Activated CD4-positive, alpha-beta T cell treated with anti-CD3 and anti-CD28 coated beads for 1 hour (primary cell): ENCODE data around the gene ARNT2.

Experiments
- DNase-seq: peaks from one replicate; pipeline ENCODE4 v3.0.0-alpha.2; 2020

ARNT2 gene

DNA sequence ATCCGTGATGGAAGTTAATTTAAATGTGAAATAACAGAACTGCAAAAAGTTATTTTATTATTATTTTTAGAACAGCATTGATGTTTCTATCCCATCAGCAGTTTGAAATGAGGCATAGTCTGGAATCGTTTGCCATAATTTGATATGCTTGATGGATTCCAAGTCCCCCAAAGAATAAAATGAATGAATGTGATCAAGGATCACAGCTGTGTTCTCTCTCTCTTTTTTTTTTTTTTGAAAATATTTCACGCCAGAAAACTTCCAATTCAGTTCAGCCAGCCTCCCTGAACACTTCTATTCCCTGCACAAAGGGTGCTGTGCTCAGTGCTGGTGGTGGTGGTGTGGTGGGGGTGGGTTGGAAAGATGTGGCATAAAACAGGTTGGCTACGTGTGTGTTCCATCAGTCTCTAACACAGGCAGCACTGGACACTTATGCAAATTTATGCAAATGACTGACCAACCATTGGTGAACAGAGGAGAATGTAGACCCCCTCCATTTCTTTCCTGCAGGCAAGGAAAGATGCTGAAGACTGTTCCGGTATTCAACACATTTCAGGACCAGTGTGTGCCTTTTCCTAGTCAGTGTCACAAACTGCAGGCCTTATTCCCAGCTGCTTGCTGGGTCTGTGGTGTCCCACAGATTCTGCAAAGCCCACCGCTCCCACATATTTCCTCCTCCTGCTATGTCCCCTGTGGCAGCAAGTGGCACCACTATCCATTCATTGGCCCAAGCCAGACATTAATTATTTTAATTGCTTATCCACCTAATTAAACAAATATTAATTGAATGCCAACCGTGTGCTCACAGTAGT, 10.6 kb downstream of the ARNT2 start:
- no peak for DNase-seq

- no peak for DNase-seq
Measured at GRCh38 chr15:80415358-80415670, 11.1 kb downstream of the ARNT2 start.

GRCh38 chr15:80416702-80417101, 12.5 kb downstream of the ARNT2 start:
- no peak for DNase-seq

GRCh38 chr15:80418892-80419537, 14.8 kb downstream of the ARNT2 start:
- DNase-seq = no peak

DNA sequence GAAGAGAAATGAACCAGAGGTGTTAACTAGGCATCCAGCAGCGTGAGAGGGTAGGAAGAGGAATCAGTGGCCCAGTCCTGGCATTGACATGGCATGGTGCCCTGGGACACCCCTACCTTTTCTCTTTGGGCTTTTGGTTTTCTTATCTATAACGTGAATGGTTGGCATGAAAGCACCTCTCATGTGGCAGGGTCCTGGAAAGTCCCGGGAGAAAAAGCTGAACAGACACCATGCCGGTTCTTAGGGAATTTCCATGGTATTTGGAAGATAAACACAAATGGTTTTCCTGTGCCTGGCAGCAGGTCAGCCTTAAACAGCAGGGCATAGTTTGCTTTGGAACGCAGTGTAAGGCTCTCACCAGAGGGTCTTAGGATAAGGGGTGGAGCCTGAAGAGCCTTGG, 15.4 kb downstream of the ARNT2 start:
- no peak for DNase-seq

GRCh38 chr15:80420658-80421057, 16.5 kb downstream of the ARNT2 start:
- DNase-seq = no peak

DNA sequence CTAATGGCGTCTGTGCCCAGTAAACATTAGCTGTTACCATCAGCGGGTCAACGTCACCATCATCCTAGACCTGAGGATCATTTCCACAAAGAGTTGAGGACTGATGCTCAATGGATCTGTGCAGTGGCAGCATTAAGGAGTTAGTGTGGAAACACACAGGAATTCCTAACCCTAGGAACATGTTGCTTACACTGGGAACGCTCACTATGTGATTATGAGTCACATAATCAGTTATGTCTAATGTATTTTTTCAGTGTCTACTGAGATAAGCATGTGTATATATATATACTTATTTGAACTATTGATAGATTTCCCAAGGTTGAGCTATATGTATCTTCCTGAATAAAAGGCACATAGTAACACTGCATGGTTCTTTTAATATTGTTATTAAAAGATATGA, 19.0 kb downstream of the ARNT2 start:
- no peak for DNase-seq

GRCh38 chr15:80424381-80424780, 20.2 kb downstream of the ARNT2 start:
- no peak for DNase-seq

DNA sequence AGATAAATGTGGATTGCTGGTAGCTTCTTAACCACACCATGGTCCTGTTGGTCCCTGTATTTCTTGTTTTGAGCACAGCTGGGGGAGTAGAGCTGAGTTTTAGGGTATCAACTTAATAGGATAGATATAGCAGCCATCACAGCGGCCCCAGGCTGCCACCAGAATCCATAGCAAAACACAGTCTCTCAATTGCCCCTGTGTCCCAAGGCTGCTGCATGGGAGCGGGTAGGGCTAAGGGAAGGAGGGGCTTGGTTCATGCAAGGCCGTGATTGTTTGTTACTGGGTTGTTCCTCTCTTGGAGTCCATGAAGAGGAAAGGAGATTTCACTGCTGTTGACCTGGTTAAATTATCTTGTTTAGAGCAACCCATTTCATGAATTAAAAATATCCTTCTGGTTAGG, 22.1 kb downstream of the ARNT2 start:
- no peak for DNase-seq

GRCh38 chr15:80429964-80430363, 25.8 kb downstream of the ARNT2 start:
- no peak for DNase-seq

DNA sequence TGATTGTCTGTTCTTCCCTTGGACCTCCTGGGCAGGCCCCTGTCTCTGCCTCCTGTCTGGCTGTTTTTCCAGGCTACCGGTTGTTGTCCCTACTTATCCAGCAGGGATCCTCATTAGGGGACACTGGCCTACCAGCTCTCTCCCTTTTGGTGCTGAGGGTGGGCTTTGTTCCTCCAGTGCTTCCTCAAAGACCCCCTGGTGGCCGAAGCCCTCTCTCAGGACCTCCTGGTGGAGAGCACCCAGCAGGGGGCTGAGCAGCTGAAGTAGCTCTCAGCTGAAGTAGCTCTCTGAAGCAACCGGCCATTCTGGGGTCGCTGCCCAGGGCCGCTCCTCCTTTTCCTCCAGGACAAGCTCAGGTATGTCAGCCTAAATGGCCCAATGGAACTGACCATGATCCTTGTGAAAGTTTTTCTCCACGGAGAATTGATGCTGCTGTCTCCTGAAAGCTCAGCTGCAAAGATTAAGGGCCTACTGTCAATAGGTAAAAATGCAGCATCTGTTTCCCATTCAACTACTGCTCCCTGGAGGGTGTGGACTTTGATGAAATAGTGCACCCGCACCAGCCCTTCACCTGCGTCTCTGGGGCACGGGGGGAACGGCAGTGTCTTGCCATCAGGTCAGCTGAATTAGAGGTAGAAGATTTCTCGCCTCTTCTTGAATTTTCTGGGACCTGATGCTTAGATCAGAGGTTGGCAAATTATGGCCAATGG, 27.6 kb downstream of the ARNT2 start:
- no peak for DNase-seq

DNA sequence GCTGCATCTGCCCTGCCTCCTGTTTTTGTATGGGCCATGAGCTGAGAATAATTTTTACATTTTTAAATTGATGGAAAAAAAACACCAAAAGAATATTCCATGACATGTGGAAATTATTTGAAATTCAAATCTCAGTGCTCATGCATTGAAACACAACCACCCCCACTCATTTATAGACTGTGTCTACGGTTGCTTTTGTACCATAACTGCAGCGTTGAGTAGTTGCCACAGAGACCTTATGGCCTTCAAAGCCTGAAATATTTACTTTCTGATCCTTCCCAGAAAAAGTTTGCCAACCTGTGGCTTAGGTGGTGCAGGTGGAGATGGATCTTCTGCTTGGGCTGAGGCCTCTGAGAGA, 28.1 kb downstream of the ARNT2 start:
- DNase-seq = no peak

GRCh38 chr15:80433836-80434235, 29.7 kb downstream of the ARNT2 start:
- DNase-seq = no peak

GRCh38 chr15:80434926-80435720, 30.9 kb downstream of the ARNT2 start:
- DNase-seq = no peak

- no peak for DNase-seq
Measured at GRCh38 chr15:80436511-80437307, 32.5 kb downstream of the ARNT2 start.

DNA sequence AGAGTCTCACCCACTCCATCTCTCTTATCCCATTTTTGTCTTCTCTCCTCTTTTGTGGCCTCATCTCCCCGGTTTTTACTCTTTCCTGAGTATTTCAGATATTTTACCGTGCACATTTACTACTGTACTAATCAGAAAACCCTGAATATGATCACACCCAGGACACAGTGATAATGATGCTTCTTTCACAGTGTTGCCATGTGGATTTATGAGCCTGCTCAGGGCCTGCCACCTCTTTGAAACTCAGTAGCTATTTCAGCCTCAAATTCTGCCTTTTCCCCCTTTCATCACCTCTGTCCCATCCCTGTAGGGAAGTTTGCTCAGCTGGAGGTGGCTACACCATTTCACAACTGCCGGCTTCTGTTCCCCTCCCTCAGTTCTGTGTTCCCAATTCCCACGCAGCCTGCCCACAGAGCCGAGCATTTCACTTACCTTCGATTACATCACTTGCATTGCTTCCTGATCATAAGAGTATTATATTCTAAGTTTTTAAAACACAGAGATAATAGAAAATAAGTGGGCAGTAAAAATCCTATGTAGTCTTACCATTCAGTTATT, 33.2 kb downstream of the ARNT2 start:
- no peak for DNase-seq

GRCh38 chr15:80439140-80439539, 35.0 kb downstream of the ARNT2 start:
- DNase-seq = no peak

DNA sequence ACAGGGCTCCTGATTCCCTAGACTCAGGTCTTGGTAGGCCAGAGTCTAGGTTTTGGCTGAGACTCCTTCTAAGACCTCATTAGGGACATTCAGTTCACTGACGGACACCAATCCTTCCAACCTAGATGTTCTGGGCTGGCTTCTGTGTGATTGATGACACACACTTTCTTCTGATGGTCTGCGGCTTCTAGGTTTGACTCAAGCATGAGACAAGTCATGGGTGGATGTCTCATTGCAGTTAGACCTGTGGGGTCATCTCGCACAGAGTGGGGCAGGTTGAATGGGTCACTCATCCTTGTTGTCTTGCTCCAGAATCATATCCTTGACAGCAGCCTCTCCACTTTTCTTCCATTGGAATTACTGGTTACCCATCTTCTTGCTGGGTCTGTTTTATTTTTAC, 35.8 kb downstream of the ARNT2 start:
- DNase-seq = no peak

DNA sequence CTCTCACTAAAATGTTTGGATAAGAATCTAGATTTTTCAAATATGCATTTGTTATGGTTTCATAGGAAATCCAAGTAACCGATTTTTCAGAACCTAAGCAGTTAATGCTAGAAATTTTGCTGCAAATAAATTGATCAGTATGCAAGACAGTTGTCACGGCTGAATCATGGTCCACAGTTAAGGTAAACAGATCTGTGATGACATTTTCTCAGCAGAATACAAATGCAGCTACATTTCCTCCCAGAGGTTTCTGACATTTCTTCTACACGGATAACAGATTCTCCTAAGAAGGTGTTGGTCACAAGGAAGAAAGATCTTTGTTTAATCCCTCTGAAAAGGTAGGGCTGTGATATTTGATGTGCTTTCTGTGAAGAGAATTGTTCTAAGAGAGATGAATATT, 36.9 kb downstream of the ARNT2 start:
- DNase-seq = no peak

DNA sequence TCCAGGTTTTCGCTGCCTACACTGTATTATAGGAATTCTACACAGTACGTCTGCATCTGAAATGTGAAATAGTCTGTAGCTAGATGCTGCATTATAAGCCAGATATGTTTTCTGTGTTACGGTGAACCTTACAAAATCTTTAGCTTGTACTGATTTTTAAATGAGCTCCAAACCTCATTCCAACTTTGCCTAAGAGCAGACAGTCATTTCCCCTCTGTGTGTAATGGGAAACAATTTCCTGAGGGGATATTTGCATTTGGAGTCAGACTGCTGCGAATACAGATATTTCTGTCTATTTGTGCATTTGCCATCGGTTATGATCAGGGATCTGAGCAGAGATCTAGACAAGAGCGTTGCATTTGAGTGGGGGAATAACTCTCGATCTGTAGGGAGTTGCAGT, 37.5 kb downstream of the ARNT2 start:
- DNase-seq = no peak

GRCh38 chr15:80442728-80443403, 38.7 kb downstream of the ARNT2 start:
- no peak for DNase-seq
